Measurements from ENCODE around the gene ARMH1.

The ARMH1 gene

DNA sequence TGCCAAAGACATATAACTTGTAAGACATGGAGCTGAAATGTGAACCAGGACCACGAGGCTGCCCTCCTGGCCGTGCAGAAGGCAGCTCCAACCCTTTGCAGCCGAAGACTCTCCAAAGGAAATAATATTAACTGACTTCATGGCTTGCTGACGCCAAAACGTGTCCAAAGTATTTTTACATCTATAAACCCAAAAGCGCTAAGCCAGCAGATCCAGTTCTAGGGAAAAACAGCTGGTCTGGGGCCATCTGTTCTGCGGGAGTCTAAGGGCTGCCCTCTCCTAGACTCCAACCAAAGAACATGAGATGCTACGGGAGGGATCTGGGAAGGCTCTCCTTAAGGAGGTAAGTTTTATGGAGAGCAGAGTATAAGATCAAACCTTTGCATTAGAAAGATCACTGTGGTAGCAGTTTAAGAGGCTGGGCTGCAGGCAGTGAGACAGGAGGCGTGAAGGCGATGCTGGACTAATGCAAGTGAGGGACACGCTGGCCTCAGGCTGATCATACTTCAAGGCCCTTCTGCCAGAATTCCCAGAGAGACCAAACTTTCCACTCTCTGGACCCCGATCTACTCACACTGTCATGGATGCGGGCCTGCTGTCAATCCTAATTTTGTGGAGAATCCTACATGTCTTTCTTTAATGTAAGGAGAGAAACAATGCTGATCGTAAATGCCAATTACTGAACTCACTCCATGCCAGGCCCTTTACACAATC, 1.4 kb upstream of the ARMH1 start:
- Histone ChIP-seq H3K36me3 (ENCODE audit: insufficient read depth, low read length) (no peaks in the 10 kb centered on the region), H3K79me2 (ENCODE audit: insufficient read depth, low read length) (no peaks in the 10 kb centered on the region), H3K9me3 (ENCODE audit: insufficient read depth, low read length, severe bottlenecking) (no peaks in the 10 kb centered on the region), H3K27ac (ENCODE audit: low read length) (no peak overlapping the region), H3K4me2 (ENCODE audit: insufficient read depth, low read length) (peak overlapping the region; percentile 81), H3K27me3 (ENCODE audit: insufficient read depth, low read length, poor library complexity) (peaks cover 3% of the 10 kb centered on the region), H3K9ac (ENCODE audit: low read depth, low read length) (peak overlapping the region; percentile 51), H3K4me1 (ENCODE audit: insufficient read depth, low read length) (peaks cover 21% of the 10 kb centered on the region), H2AFZ (ENCODE audit: low read depth, low read length) (peak overlapping the region; percentile 86), H4K20me1 (ENCODE audit: insufficient read depth, low read length) (no peaks in the 10 kb centered on the region), H3K4me3 (ENCODE audit: low read depth in 1 of 2, low read length in 2 of 2) (peak overlapping the region in 1 of 2 experiments; percentile 78; a peak in 2 of 4 replicates)
- no peak for ATAC-seq (ENCODE audit: insufficient read depth, low read depth)
- no peak for TF ChIP-seq EZH2 (IDR thresholded peaks at IDR 0.05; ENCODE audit: borderline replicate concordance, low read depth, low read length, severe bottlenecking)
- TF ChIP-seq, protein P1, sequence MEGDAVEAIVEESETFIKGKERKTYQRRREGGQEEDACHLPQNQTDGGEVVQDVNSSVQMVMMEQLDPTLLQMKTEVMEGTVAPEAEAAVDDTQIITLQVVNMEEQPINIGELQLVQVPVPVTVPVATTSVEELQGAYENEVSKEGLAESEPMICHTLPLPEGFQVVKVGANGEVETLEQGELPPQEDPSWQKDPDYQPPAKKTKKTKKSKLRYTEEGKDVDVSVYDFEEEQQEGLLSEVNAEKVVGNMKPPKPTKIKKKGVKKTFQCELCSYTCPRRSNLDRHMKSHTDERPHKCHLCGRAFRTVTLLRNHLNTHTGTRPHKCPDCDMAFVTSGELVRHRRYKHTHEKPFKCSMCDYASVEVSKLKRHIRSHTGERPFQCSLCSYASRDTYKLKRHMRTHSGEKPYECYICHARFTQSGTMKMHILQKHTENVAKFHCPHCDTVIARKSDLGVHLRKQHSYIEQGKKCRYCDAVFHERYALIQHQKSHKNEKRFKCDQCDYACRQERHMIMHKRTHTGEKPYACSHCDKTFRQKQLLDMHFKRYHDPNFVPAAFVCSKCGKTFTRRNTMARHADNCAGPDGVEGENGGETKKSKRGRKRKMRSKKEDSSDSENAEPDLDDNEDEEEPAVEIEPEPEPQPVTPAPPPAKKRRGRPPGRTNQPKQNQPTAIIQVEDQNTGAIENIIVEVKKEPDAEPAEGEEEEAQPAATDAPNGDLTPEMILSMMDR (IDR thresholded peaks at IDR 0.05; ENCODE audit: borderline replicate concordance, extremely low read depth, low read length, poor library complexity, severe bottlenecking), result no peak
- no peak for DNase-seq

DNA sequence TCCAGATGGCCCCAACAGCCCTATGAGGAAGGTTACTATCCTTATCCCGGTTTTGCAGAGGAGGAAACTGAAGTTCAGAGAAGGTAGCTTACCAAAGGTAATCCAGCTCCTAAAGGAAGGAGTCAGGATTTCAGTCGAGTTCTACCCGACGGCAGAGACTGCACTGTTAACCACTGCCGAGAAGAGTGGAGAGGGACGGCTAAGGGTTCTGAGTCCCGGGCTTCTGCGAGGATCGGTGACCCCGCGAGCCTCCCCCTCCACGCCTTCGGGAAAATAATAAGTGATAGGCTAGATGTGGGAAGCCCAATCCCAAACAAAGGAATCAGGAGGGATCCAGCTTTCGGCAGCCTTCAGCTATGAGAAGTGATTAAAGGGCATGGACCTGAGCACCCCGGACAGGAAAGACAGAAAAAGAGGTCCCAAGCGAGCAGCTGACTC, 820 bp upstream of the ARMH1 start:
- Histone ChIP-seq H3K9me3 (ENCODE audit: insufficient read depth, low read length, severe bottlenecking) (no peaks in the 10 kb centered on the region), H3K27me3 (ENCODE audit: insufficient read depth, low read length, poor library complexity) (peaks cover 3% of the 10 kb centered on the region), H3K79me2 (ENCODE audit: insufficient read depth, low read length) (no peaks in the 10 kb centered on the region), H3K4me1 (ENCODE audit: insufficient read depth, low read length) (peaks cover 21% of the 10 kb centered on the region), H3K4me3 (ENCODE audit: low read depth in 1 of 2, low read length in 2 of 2) (peak overlapping the region; percentile 30 to 78; a peak in 3 of 4 replicates), H3K4me2 (ENCODE audit: insufficient read depth, low read length) (peak overlapping the region; percentile 81), H3K36me3 (ENCODE audit: insufficient read depth, low read length) (no peaks in the 10 kb centered on the region), H2AFZ (ENCODE audit: low read depth, low read length) (peak overlapping the region; percentile 86), H3K27ac (ENCODE audit: low read length) (no peak overlapping the region), H3K9ac (ENCODE audit: low read depth, low read length) (peak overlapping the region; percentile 51), H4K20me1 (ENCODE audit: insufficient read depth, low read length) (no peaks in the 10 kb centered on the region)
- DNase-seq (no peak), ATAC-seq (ENCODE audit: insufficient read depth, low read depth) (no peak)
- no peak for TF ChIP-seq EZH2 (IDR thresholded peaks at IDR 0.05; ENCODE audit: borderline replicate concordance, low read depth, low read length, severe bottlenecking)
- TF ChIP-seq, protein P1 (IDR thresholded peaks at IDR 0.05; ENCODE audit: borderline replicate concordance, extremely low read depth, low read length, poor library complexity, severe bottlenecking), result no peak

DNA sequence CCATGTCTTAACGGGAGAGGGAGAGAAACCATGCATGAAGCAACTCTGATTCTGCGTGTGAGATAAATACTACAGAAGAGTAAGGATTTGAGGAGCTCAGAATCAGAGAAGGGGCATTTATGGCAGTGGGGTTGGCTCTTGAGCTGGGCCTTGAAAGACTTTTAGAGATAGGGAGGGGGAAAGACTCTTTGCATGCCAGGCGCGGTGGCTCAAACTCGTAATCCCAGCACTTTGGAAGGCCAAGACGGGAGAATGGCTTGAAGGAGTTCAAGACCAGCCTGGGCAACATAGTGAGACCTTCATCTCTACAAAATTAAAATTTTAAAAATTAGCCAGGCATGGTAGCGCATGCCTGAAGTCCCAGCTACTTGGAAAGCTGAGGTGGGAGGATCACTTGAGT, 672 bp downstream of the ARMH1 start:
- H3K4me2 ChIP-seq (ENCODE audit: insufficient read depth, low read length), result peak overlapping the region; percentile 81
- no peaks in the 10 kb centered on the region for H3K9me3 ChIP-seq (ENCODE audit: insufficient read depth, low read length, severe bottlenecking)
- DNase-seq (no peak), ATAC-seq (ENCODE audit: insufficient read depth, low read depth) (no peak)
- peak overlapping the region in 1 of 2 experiments; percentile 78; a peak in 1 of 4 replicates for H3K4me3 ChIP-seq (ENCODE audit: low read depth in 1 of 2, low read length in 2 of 2)
- peaks cover 3% of the 10 kb centered on the region for H3K27me3 ChIP-seq (ENCODE audit: insufficient read depth, low read length, poor library complexity)
- H3K4me1 ChIP-seq (ENCODE audit: insufficient read depth, low read length), result peaks cover 21% of the 10 kb centered on the region
- no peaks in the 10 kb centered on the region for H4K20me1 ChIP-seq (ENCODE audit: insufficient read depth, low read length)
- H3K9ac ChIP-seq (ENCODE audit: low read depth, low read length), result no peak overlapping the region
- no peaks in the 10 kb centered on the region for H3K79me2 ChIP-seq (ENCODE audit: insufficient read depth, low read length)
- H2AFZ ChIP-seq (ENCODE audit: low read depth, low read length), result peak overlapping the region; percentile 86; the same call in 1 of the 2 replicates
- H3K36me3 ChIP-seq (ENCODE audit: insufficient read depth, low read length), result no peaks in the 10 kb centered on the region
- TF ChIP-seq, protein P1 (IDR thresholded peaks at IDR 0.05; ENCODE audit: borderline replicate concordance, extremely low read depth, low read length, poor library complexity, severe bottlenecking), result no peak
- no peak for TF ChIP-seq EZH2 (IDR thresholded peaks at IDR 0.05; ENCODE audit: borderline replicate concordance, low read depth, low read length, severe bottlenecking)
- no peak overlapping the region for H3K27ac ChIP-seq (ENCODE audit: low read length)

All from DND-41 (cell line).